ENCODE data around the gene SRA1.
"Not testable (repeated sequence)": the region's sequence is repeated elsewhere in the genome, so short reads cannot be mapped to it uniquely, and the experiment has no call there.

The SRA1 gene

GRCh38 chr5:140588311-140589070, 31.2 kb upstream of the SRA1 start:
- peak; percentile 71 for DNase-seq (ENCODE audit: low read depth)
- no peak for TF ChIP-seq CTCF (IDR thresholded peaks at IDR 0.05; ENCODE audit: low read length, missing control alignments)

GRCh38 chr5:140587495-140587894, 30.2 kb upstream of the SRA1 start:
- no peak for TF ChIP-seq CTCF (IDR thresholded peaks at IDR 0.05; ENCODE audit: low read length, missing control alignments)
- DNase-seq (ENCODE audit: low read depth), result no peak

More at GRCh38 chr5:140588311-140589070, 31.2 kb upstream of the SRA1 start:
- no peak overlapping the region for H3K4me3 ChIP-seq (replicated peaks; ENCODE audit: low read depth, low read length)

GRCh38 chr5:140579188-140579747, 22.0 kb upstream of the SRA1 start:
- DNase-seq (ENCODE audit: low read depth); H3K4me3 ChIP-seq (replicated peaks; ENCODE audit: low read depth, low read length): not testable (repeated sequence)

More at GRCh38 chr5:140587495-140587894, 30.2 kb upstream of the SRA1 start:
- H3K4me3 ChIP-seq (replicated peaks; ENCODE audit: low read depth, low read length), result no peak overlapping the region

- H3K4me3 ChIP-seq (replicated peaks; ENCODE audit: low read depth, low read length), result no peak overlapping the region
- TF ChIP-seq CTCF (IDR thresholded peaks at IDR 0.05; ENCODE audit: low read length, missing control alignments), result no peak
- DNase-seq (ENCODE audit: low read depth), result peak; percentile 29
Measured at GRCh38 chr5:140576776-140577201, 19.5 kb upstream of the SRA1 start.

- peak; percentile 79 for DNase-seq (ENCODE audit: low read depth)
- TF ChIP-seq CTCF (IDR thresholded peaks at IDR 0.05; ENCODE audit: low read length, missing control alignments), result peak; percentile 67
- no peak overlapping the region for H3K4me3 ChIP-seq (replicated peaks; ENCODE audit: low read depth, low read length)
Measured at GRCh38 chr5:140575309-140575708, 18.0 kb upstream of the SRA1 start.

GRCh38 chr5:140574165-140574564, 16.9 kb upstream of the SRA1 start:
- DNase-seq (ENCODE audit: low read depth), result peak; percentile 73
- TF ChIP-seq CTCF (IDR thresholded peaks at IDR 0.05; ENCODE audit: low read length, missing control alignments), result no peak
- H3K4me3 ChIP-seq (replicated peaks; ENCODE audit: low read depth, low read length), result no peak overlapping the region

- no peak overlapping the region for H3K4me3 ChIP-seq (replicated peaks; ENCODE audit: low read depth, low read length)
- DNase-seq (ENCODE audit: low read depth), result no peak
- no peak for TF ChIP-seq CTCF (IDR thresholded peaks at IDR 0.05; ENCODE audit: low read length, missing control alignments)
Measured at GRCh38 chr5:140573683-140574082, 16.4 kb upstream of the SRA1 start.
